ENCODE results near the gene AMOTL2. TPM values are rescaled to one million over a fixed set of nuclear protein-coding genes. Genes with fewer than 3 reads are reported as not detected.

Gene AMOTL2
- total and polyA plus RNA-seq, 9 of the 15 experiments (the other 6 are each of a cell fraction or from before 2014, with no cell fraction given) = 0.12 to 0.31 TPM; not detected in 7

- H3K4me2 ChIP-seq (ENCODE audit: insufficient read depth, low read length) = no peak overlapping the region
- no peaks in the 10 kb centered on the region for H3K9me3 ChIP-seq (replicated peaks; ENCODE audit: control insufficient read depth, insufficient read depth, low read depth, low read length)
- in situ Hi-C loops (cut with MboI) (no loop called here), intact Hi-C loops (cut with micrococcal nuclease) (no loop called here)
- H3K9me1 ChIP-seq (ENCODE audit: control insufficient read depth, insufficient read depth, low read length) = no peaks in the 10 kb centered on the region
- H3K36me3 ChIP-seq (ENCODE audit: control insufficient read depth, insufficient read depth, low read length) = no peaks in the 10 kb centered on the region
- H3K79me2 ChIP-seq (ENCODE audit: control insufficient read depth, insufficient read depth, low read length) = no peaks in the 10 kb centered on the region
- ChIA-PET POLR2A (interaction anchor here (0.5 kb wide), 1 partner anchor 18 kb away, joined by 3 read pairs; no protein-coding TSS in a partner anchor), CTCF (ENCODE audit: low intra/inter-chr PET ratio) (no interaction called here)
- no peak for FAIRE-seq
- no peaks in the 10 kb centered on the region for H4K20me1 ChIP-seq (replicated peaks; ENCODE audit: control insufficient read depth, insufficient read depth, low read length)
- no TSS peak for BruUV-seq (replicated peaks)
- H2AFZ ChIP-seq (ENCODE audit: low read depth, low read length) = no peak overlapping the region
- no peak for ATAC-seq
- H3K4me1 ChIP-seq (replicated peaks in 1 of 2; ENCODE audit: control insufficient read depth in 2 of 2, insufficient read depth in 2 of 2, low read length in 2 of 2) = no peaks in the 10 kb centered on the region
- H3K9ac ChIP-seq (ENCODE audit: insufficient read depth in 1 of 2, low read depth in 2 of 2, low read length in 2 of 2) = no peak overlapping the region
- no peak overlapping the region for H3K27ac ChIP-seq (ENCODE audit: extremely low read depth, low read depth, low read length)
- WGBS (ENCODE audit: insufficient coverage, low coverage, missing lambda C conversion rate) = 0% methylated on average over 1 of the region's 1 CpG
- DNase-seq (ENCODE audit: extremely low read depth in 1 of 4, low spot score in 3 of 4) = no peak
- no peak overlapping the region for H3K4me3 ChIP-seq
- TF ChIP-seq ZNF41 (CRISPR knock-in tag; conservative IDR thresholded peaks at IDR 0.05) = no peak
- TF ChIP-seq CUX1 (CRISPR knock-in tag; IDR thresholded peaks at IDR 0.05) = no peak
- no peak for TF ChIP-seq DIDO1 (tag; IDR thresholded peaks at IDR 0.05; ENCODE audit: low read depth)
- TF ChIP-seq ZKSCAN8 (CRISPR knock-in tag; IDR thresholded peaks at IDR 0.05) = no peak
- no peak for TF ChIP-seq GABPB1 (CRISPR knock-in tag; IDR thresholded peaks at IDR 0.05)
- TF ChIP-seq ZNF668 (CRISPR knock-in tag; IDR thresholded peaks at IDR 0.05) = no peak
- no peak for TF ChIP-seq CEBPG (CRISPR knock-in tag; IDR thresholded peaks at IDR 0.05)
- no peak for TF ChIP-seq CEBPG (tag; conservative IDR thresholded peaks at IDR 0.05 in 1 of 2, IDR thresholded peaks at IDR 0.05 in 1 of 2)
- no peak for TF ChIP-seq RREB1 (CRISPR knock-in tag; IDR thresholded peaks at IDR 0.05)
- TF ChIP-seq ZNF551 (CRISPR knock-in tag; IDR thresholded peaks at IDR 0.05) = no peak
- TF ChIP-seq PRPF4 (IDR thresholded peaks at IDR 0.05; ENCODE audit: insufficient read depth, low read depth, low read length, poor library complexity, severe bottlenecking) = no peak
- peaks cover 0 to 9% of the 10 kb centered on the region in 2 experiments; a peak in 2 of 5 replicates for H3K27me3 ChIP-seq (ENCODE audit: control insufficient read depth in 2 of 2, insufficient read depth in 2 of 2, low read length in 2 of 2)
Observed at GRCh38 chr3:134381076-134381475, 6.8 kb upstream of the AMOTL2 start.

Measured in K562 (cell line).